HUES48 (cell line): Measurements from ENCODE around the gene FCGBP.

Experiments
- H3K27ac ChIP-seq: one replicate; pipeline ENCODE4 v1.7.0; 2013; ENCODE audit warnings: low read depth, low read length, inconsistent platforms
- H3K27me3 ChIP-seq: 2 replicates; pipeline ENCODE4 v1.6.1; 2013; ENCODE audit warnings: mild to moderate bottlenecking, low read length; ENCODE audit not compliant: control insufficient read depth, insufficient read depth
- H3K36me3 ChIP-seq: 2 replicates; pipeline ENCODE4 v1.6.1; 2013; ENCODE audit warnings: low read length; ENCODE audit not compliant: control insufficient read depth, insufficient read depth
- H3K4me1 ChIP-seq: 2 replicates; pipeline ENCODE4 v1.6.1; 2013; ENCODE audit warnings: mild to moderate bottlenecking, low read length; ENCODE audit not compliant: control insufficient read depth, insufficient read depth
- H3K4me3 ChIP-seq: 2 replicates; pipeline ENCODE4 v1.5.1; 2013; ENCODE audit warnings: mild to moderate bottlenecking, low read depth, low read length
- H3K9ac ChIP-seq: 2 replicates; pipeline ENCODE4 v1.6.1; 2013; ENCODE audit warnings: mild to moderate bottlenecking, low read depth, low read length, moderate library complexity
- H3K9me3 ChIP-seq: 2 replicates; pipeline ENCODE4 v1.6.1; 2013; ENCODE audit warnings: low read length; ENCODE audit not compliant: control insufficient read depth, insufficient read depth

Gene FCGBP

DNA sequence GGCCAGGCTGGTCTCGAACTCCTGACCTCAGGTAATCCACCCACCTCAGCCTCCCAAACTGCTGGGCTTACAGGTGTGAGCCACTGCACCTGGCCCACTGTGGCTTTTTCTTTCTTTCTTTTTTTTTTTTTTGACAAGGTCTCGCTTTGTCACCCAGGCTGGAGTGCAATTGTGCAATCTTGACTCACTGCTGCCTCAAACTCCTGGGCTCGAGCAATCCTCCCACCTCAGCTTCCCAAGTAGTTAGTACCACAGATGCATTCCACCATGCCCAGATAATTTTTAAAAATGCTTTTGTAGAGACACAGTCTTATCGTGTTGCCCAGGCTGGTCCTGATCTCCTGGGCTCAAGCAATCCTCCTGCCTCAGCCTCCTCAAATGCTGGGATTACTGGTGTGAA, 12.1 kb upstream of the FCGBP start:
- Histone ChIP-seq H3K9ac (no peak overlapping the region), H3K4me1 (peaks cover 6% of the 10 kb centered on the region; the same call in 1 of the 2 replicates), H3K9me3 (no peaks in the 10 kb centered on the region), H3K27ac (no peak overlapping the region), H3K4me3 (no peak overlapping the region), H3K27me3 (no peaks in the 10 kb centered on the region), H3K36me3 (no peaks in the 10 kb centered on the region)

DNA sequence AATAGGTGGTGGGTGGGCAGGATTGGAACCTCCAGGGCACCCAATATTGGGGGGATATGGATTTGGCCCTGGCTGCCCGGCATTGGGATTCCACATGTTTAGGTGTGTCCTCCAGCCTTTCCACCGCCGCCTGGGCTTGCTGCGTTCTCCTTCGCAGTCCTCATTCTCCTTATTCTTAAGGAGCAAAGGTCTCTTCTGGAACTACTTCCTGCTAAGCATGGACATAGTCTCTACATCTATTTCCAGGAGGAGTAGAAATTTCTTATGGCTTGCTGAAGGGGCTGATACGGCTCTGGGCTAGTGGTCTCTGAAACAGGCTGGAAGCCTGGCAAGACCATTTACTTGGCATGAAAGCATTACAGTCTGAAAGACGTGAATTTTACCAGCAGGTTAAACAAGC, 9.2 kb upstream of the FCGBP start:
- H3K27ac ChIP-seq, result no peak overlapping the region

DNA sequence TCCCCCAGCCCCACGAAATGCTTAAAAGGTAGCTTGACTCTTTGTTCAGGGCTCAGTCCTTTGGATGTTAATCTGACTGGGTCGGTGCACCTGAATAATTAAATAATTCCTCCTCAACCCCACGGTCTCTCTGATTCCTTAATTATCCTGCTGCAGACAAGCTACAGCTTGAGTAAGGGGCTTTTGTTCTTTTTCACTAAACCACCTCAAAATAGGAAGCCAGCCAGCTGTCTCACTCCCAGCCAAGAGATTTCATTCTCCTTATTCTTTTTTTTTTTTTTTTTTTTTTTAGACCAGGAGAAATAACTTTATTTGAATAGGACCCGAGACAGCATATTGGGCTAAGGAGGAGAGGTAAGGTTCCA, 7.9 kb upstream of the FCGBP start:
- Histone ChIP-seq H3K4me1 (peaks cover 8% of the 10 kb centered on the region; the same call in 1 of the 2 replicates), H3K27ac (no peak overlapping the region), H3K9me3 (no peaks in the 10 kb centered on the region), H3K36me3 (no peaks in the 10 kb centered on the region), H3K27me3 (no peaks in the 10 kb centered on the region), H3K9ac (no peak overlapping the region), H3K4me3 (no peak overlapping the region)

More for the DNA sequence above, 9.2 kb upstream of the FCGBP start:
- Histone ChIP-seq H3K4me3 (no peak overlapping the region), H3K9ac (no peak overlapping the region), H3K9me3 (no peaks in the 10 kb centered on the region), H3K4me1 (peaks cover 8% of the 10 kb centered on the region; the same call in 1 of the 2 replicates), H3K27me3 (no peaks in the 10 kb centered on the region), H3K36me3 (no peaks in the 10 kb centered on the region)

DNA sequence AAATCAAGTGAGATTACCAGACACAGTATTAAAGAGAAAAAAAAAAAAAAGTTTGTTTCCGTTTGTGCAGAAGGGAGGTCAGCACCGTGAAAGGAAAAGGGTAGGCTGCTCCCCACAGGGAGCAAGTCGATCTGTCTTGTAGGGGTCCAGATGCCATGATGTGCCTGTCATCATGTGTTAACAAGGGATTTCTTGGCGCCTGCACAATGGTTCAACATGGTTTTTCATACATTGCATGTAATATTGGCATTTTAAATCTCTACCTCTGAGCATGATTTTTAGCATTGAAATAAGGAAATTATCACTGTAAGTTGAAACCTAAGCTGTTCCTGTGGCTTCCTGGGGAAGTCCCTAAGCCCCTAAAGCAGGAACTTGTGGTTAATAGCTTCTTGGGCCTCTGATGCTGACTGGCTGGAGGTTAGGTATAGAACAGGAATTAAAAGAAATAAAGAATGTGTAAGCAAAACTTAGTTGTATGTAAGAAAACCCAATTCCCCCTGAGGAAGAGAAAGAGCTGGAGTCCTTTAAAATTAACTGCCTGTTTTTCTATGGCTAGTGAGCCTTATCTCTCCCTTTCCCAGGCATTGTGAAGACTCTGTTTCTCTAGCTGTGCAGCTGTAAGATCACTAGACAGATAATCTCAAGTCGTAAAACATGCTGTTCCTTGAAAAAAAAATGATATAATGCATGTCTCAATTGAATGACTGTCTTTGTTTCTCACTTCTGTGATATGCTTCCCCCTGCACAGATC, 7.4 kb upstream of the FCGBP start:
- H3K4me1 ChIP-seq, result peaks cover 8% of the 10 kb centered on the region; the same call in 1 of the 2 replicates
- no peak overlapping the region for H3K9ac ChIP-seq
- H3K27ac ChIP-seq, result no peak overlapping the region

DNA sequence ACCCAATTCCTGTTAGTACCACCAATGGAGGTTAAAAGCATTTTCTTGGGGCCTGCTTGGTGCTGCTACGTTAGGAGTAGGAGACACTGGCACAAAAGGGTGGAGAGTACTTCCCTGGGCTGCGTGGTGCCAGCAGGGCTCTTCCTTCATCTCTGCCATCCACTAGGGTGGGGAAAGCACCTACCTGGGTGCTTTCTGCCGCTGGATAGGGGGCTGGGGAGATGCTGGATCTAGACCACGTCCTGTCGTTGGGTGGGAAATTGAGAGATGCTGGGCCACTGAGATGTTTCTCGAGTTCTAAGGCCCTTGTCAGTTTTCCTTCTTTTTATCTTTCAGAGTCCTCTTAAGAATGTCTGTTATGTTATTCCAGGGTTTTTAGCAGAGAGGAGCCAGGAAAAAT, 6.7 kb upstream of the FCGBP start:
- Histone ChIP-seq H3K27ac (no peak overlapping the region), H3K4me1 (peaks cover 8% of the 10 kb centered on the region; the same call in 1 of the 2 replicates), H3K9ac (no peak overlapping the region), H3K9me3 (no peaks in the 10 kb centered on the region), H3K36me3 (no peaks in the 10 kb centered on the region), H3K4me3 (no peak overlapping the region), H3K27me3 (no peaks in the 10 kb centered on the region)

More for the DNA sequence above, 7.4 kb upstream of the FCGBP start:
- Histone ChIP-seq H3K36me3 (no peaks in the 10 kb centered on the region), H3K4me3 (no peak overlapping the region), H3K27me3 (no peaks in the 10 kb centered on the region), H3K9me3 (no peaks in the 10 kb centered on the region)

DNA sequence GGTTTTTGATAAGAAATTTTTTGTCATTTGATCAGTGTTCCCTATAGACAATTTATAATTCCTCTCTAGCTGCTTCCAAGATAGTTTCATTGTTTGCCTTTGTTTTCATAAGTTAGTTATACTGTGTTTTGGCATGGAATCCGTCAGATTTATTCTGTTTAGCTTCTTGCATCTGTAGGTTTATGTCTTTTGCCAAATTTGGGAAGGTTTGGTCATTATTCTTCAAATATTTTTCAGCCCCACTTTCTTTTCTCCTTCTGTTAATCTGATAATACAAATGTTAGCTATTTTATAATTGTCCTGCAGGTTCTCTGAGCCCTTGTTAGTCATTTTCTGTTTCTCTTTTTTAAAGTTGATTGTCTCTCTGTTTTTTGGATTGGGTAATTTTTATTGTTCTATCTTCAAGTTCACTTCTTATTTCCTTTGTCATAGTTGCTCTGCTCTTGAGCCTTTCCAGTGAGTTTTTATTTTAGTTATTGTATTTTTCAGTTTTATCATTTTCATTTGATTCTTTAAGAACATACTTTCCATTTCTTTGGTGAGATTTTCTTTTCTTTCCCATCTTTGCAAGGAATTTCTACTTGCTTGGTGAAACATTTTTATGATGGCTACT, 5.9 kb upstream of the FCGBP start:
- no peak overlapping the region for H3K9ac ChIP-seq
- H3K4me1 ChIP-seq, result peaks cover 8% of the 10 kb centered on the region; the same call in 1 of the 2 replicates
- H3K4me3 ChIP-seq, result no peak overlapping the region
- no peaks in the 10 kb centered on the region for H3K27me3 ChIP-seq
- H3K36me3 ChIP-seq, result no peaks in the 10 kb centered on the region
- no peaks in the 10 kb centered on the region for H3K9me3 ChIP-seq
- no peak overlapping the region for H3K27ac ChIP-seq

DNA sequence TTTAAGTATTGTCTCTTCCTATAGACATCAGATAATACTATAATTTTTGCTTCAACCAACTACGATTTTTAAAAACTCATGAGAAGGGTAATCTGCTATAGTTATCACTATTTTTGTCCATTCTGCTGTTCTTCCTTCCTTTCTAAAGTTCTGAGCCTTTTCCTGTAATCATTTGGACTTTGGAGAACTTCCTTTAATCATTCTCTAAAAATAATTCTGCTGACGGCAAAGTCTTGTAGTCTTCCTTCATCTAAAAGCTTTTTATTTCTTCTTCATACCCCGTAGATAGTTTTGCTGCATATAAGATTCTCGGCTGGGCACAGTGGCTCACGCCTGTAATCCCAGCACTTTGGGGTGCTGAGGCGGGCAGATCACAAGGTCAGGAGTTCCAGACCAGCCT, 5.1 kb upstream of the FCGBP start:
- Histone ChIP-seq H3K27me3 (no peaks in the 10 kb centered on the region), H3K4me3 (no peak overlapping the region), H3K4me1 (peaks cover 8% of the 10 kb centered on the region; the same call in 1 of the 2 replicates), H3K27ac (no peak overlapping the region), H3K36me3 (no peaks in the 10 kb centered on the region), H3K9me3 (no peaks in the 10 kb centered on the region), H3K9ac (no peak overlapping the region)

DNA sequence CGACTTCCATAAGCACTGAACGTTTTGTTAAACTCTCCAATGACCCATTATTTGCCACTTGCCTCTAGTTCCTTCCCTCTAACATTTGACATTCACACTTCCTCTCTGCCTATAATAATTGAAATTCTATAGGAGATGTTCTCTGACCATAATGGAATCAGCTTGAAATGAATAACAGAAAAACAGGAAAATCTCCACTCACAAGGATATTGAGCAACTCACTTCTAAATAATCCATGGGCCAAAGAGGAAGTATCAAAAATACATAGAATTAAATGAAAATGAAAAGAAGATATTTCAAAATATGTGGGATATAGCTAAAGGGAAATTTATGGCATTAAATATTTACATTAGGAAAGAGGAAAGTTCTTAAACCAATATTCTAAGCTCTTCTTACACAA, 3.4 kb upstream of the FCGBP start:
- H3K4me3 ChIP-seq, result no peak overlapping the region
- no peak overlapping the region for H3K9ac ChIP-seq
- H3K9me3 ChIP-seq, result no peaks in the 10 kb centered on the region
- no peaks in the 10 kb centered on the region for H3K27me3 ChIP-seq
- H3K27ac ChIP-seq, result no peak overlapping the region
- H3K4me1 ChIP-seq, result peaks cover 8% of the 10 kb centered on the region; the same call in 1 of the 2 replicates
- no peaks in the 10 kb centered on the region for H3K36me3 ChIP-seq

DNA sequence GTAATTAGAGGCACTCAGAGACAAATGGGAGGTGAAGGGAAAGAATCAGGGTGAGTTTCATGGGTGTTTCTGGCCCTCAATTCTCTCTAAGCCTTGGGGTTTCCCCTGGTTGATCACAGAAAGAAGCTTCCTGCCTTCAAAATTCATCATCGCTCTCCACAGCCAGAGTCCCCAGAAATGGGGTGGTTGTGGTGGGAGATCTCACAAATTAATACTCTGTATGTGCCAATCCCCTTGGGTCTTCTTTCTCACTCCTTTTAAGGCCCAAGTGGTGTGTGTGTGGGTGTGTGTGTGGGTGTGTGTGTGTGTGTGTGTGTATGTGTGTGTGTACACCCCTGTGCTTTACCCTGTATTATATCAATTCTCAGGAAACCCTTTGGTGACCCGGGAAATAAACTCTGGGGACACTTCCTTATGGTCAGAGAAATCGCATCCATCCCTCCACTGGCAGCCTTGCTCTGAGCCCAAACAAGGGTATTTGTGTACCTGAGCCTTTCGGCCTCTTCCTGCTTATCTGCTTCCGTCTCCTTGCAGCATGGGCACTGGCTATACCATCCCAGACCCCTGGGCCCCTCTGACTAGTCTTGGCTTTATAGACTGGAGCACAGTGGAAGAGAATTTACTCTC, 2.8 kb upstream of the FCGBP start:
- Histone ChIP-seq H3K27me3 (no peaks in the 10 kb centered on the region), H3K4me3 (no peak overlapping the region), H3K36me3 (no peaks in the 10 kb centered on the region), H3K27ac (no peak overlapping the region), H3K9me3 (no peaks in the 10 kb centered on the region), H3K4me1 (peaks cover 8% of the 10 kb centered on the region; the same call in 1 of the 2 replicates), H3K9ac (no peak overlapping the region)

DNA sequence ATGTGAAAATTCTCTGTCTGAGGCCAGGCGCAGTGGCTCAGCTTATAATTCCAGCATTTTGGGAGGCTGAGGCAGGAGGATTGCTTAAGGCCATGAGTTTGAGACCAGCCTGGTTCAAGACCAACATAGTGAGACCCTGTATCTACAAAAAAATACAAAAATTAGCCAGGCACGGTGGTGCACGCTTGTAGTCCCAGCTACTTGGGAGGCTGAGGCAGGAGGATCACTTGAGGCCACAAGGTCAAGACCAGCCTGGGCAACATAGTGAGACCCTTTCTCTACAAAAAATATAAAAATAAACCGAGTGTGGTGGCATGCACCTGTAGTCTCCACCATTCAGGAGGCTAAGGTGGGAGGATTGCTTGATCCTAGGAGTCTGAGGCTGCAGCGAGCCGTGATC, 2.2 kb upstream of the FCGBP start:
- Histone ChIP-seq H3K9me3 (no peaks in the 10 kb centered on the region), H3K9ac (no peak overlapping the region), H3K27me3 (no peaks in the 10 kb centered on the region), H3K4me1 (peaks cover 3% of the 10 kb centered on the region; the same call in 1 of the 2 replicates), H3K36me3 (no peaks in the 10 kb centered on the region), H3K4me3 (no peak overlapping the region), H3K27ac (no peak overlapping the region)

DNA sequence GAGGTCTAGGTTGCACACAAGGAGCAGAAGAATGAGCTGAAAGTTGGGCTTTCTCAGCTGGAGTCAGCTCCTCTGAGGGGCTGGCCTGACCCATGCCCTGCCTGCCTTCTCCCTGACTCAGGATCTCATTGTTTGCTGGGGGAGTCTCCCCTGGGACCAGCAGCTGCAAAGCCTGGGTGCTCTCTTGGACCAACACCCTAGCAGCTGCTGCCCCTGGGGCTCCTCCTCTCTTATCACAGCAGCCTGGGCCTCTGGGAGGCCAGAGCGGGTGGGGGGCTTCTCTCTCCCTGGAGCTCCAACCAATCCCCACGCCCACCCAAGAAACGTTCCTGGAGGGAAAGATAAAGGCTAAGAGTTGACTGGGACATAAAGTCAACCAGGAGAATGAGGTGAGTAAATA, 1.6 kb upstream of the FCGBP start:
- H3K27ac ChIP-seq, result no peak overlapping the region
- no peaks in the 10 kb centered on the region for H3K36me3 ChIP-seq
- no peak overlapping the region for H3K9ac ChIP-seq

More for the DNA sequence above, 1.6 kb upstream of the FCGBP start:
- Histone ChIP-seq H3K4me3 (no peak overlapping the region), H3K9me3 (no peaks in the 10 kb centered on the region), H3K4me1 (no peaks in the 10 kb centered on the region), H3K27me3 (no peaks in the 10 kb centered on the region)
